HEK293 (cell line): Measurements from ENCODE around the gene INPP5B.

Experiments used
- CTCF ChIA-PET: fragments of 350-600 bp; formaldehyde crosslinking; extraction: SDS; loops from one replicate; lab custom pipeline; 2021; ENCODE audit warnings: antibody characterized with exemption; lab: Yijun Ruan, JAX
- POLR2A ChIA-PET: fragments of 300-600 bp; formaldehyde crosslinking; extraction: SDS; loops from one replicate; lab custom pipeline; 2020; ENCODE audit warnings: antibody characterized with exemption, inconsistent platforms; lab: Yijun Ruan, JAX
- H3K27ac ChIP-seq: fragments of 200-500 bp; sonication (Bioruptor generic); 2 replicates; pipeline ENCODE4 v1.5.1; 2014; ENCODE audit warnings: low read depth, low read length, control low read depth, inconsistent platforms; ENCODE audit errors: extremely low read depth
- H3K36me3 ChIP-seq, 2 experiments: fragments of 200-500 bp in 1 of 2; sonication (Bioruptor generic) in 1 of 2; 1 replicate in 1 of 2; 2 replicates in 1 of 2; pipeline ENCODE4 v1.5.1; 2014 to 2017; ENCODE audit warnings: inconsistent platforms in 2 of 2, low read length in 2 of 2; ENCODE audit not compliant: control insufficient read depth in 2 of 2, insufficient read depth in 1 of 2
- H3K4me1 ChIP-seq: fragments of 200-500 bp; sonication (Bioruptor generic); 2 replicates; pipeline ENCODE4 v1.5.1; 2014; ENCODE audit warnings: mild to moderate bottlenecking, low read length, inconsistent platforms; ENCODE audit not compliant: control insufficient read depth, insufficient read depth
- H3K4me3 ChIP-seq: 2 replicates; pipeline ENCODE4 v1.5.1; 2011; ENCODE audit warnings: low read depth, mild to moderate bottlenecking, control low read depth, low read length, moderate library complexity
- H3K9me3 ChIP-seq: fragments of 200-500 bp; sonication (Bioruptor generic); 2 replicates; pipeline ENCODE4 v1.5.1; 2014; ENCODE audit warnings: low read depth, low read length, inconsistent platforms; ENCODE audit not compliant: control insufficient read depth, insufficient read depth
- SCRT2 ChIP-seq: fragments of 450-650 bp; formaldehyde crosslinking; IDR thresholded peaks from 2 replicates; pipeline ENCODE4 v1.5.1; 2016; ENCODE audit warnings: missing biosample characterization, missing genetic modification characterization
- ZNF121 ChIP-seq: fragments of 450-650 bp; formaldehyde crosslinking; IDR thresholded peaks from 2 replicates; pipeline ENCODE4 v1.5.1; 2016; ENCODE audit warnings: missing biosample characterization, missing genetic modification characterization
- ZNF302 ChIP-seq: fragments of 450-650 bp; formaldehyde crosslinking; IDR thresholded peaks from 2 replicates; pipeline ENCODE4 v1.5.1; 2016; ENCODE audit warnings: missing biosample characterization, missing genetic modification characterization, low read depth
- ZNF335 ChIP-seq: fragments of 450-650 bp; formaldehyde crosslinking; conservative IDR thresholded peaks from 2 replicates; pipeline ENCODE4 v1.5.1; 2016; ENCODE audit warnings: missing biosample characterization, missing genetic modification characterization
- ZNF48 ChIP-seq: fragments of 450-650 bp; formaldehyde crosslinking; IDR thresholded peaks from 2 replicates; pipeline ENCODE4 v1.5.1; 2016; ENCODE audit warnings: missing biosample characterization, missing genetic modification characterization
- ZNF560 ChIP-seq: fragments of 450-650 bp; formaldehyde crosslinking; IDR thresholded peaks from 2 replicates; pipeline ENCODE4 v1.5.1; 2017; ENCODE audit warnings: missing biosample characterization, missing genetic modification characterization, borderline replicate concordance
- ZNF654 ChIP-seq: fragments of 450-650 bp; formaldehyde crosslinking; IDR thresholded peaks from 2 replicates; pipeline ENCODE4 v1.5.1; 2016; ENCODE audit warnings: low read depth, missing biosample characterization, missing genetic modification characterization
- ZSCAN30 ChIP-seq: fragments of 450-650 bp; IDR thresholded peaks from 2 replicates; pipeline ENCODE4 v1.5.1; 2018; ENCODE audit warnings: missing biosample characterization, mild to moderate bottlenecking, missing genetic modification characterization, moderate library complexity
- ZXDB ChIP-seq: fragments of 450-650 bp; formaldehyde crosslinking; IDR thresholded peaks from 2 replicates; pipeline ENCODE4 v1.5.1; 2016; ENCODE audit warnings: missing biosample characterization, missing genetic modification characterization
- TF ChIP-seq, protein P1 (sequence below): fragments of 450-650 bp; formaldehyde crosslinking; IDR thresholded peaks from 2 replicates; pipeline ENCODE4; 2016; ENCODE audit warnings: missing biosample characterization, missing genetic modification characterization
- TF ChIP-seq, protein P2 (sequence below): fragments of 450-650 bp; formaldehyde crosslinking; IDR thresholded peaks from 2 replicates; pipeline ENCODE4 v1.5.1; 2016; ENCODE audit warnings: missing biosample characterization, missing genetic modification characterization
- TF ChIP-seq, protein P3 (sequence below): fragments of 450-650 bp; formaldehyde crosslinking; IDR thresholded peaks from 2 replicates; pipeline ENCODE4 v1.5.1; 2016; ENCODE audit warnings: missing biosample characterization, missing genetic modification characterization

Gene INPP5B

DNA sequence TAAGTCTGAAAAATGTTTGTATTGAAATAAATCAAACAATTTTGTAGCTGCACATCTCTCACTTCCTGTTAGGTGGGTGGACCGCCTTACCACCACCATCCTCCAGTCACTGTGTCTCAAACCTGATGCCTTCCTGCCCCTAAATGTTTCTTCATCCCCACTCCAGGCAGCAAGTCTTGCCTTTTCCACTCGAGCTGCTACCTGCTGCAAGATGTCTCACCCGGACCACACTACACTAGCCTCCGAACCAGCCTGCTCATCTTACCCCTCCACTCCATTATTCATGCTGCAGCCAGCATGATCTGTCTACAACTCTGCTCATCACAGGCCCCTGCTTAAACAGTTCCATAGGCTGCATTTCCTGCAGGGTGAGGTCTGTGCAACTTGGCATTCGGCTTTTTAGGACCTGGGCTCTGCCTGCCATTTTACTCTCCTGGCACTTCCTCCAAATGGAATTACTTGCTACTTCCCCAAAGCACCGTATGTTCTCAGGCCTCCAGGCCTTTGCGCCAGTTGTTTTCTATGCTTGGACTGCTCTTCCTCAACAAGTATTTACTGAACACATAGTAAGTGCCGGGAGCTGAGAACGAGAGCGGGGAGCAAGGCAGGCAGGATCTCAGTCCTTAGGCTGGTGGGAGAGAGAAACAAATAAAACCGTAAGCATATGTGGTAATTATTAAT is 48.2 kb upstream of the INPP5B start:
- Histone ChIP-seq H3K4me3 (no peak overlapping the region), H3K9me3 (no peaks in the 10 kb centered on the region), H3K36me3 (peaks cover 0 to 45% of the 10 kb centered on the region in 2 experiments; a peak in 1 of 3 replicates), H3K4me1 (peaks cover 5% of the 10 kb centered on the region; the same call in 1 of the 2 replicates), H3K27ac (no peak overlapping the region)
- ChIA-PET POLR2A (interaction anchor here (1.0 kb wide), 1 partner anchor 18 kb away, joined by 4 read pairs; the partner anchor contains the start of gene UTP11), CTCF (interaction anchor here (2.0 kb wide), 1 partner anchor 24 kb away, joined by 5 read pairs; no protein-coding TSS in a partner anchor)
- TF ChIP-seq, protein P1, sequence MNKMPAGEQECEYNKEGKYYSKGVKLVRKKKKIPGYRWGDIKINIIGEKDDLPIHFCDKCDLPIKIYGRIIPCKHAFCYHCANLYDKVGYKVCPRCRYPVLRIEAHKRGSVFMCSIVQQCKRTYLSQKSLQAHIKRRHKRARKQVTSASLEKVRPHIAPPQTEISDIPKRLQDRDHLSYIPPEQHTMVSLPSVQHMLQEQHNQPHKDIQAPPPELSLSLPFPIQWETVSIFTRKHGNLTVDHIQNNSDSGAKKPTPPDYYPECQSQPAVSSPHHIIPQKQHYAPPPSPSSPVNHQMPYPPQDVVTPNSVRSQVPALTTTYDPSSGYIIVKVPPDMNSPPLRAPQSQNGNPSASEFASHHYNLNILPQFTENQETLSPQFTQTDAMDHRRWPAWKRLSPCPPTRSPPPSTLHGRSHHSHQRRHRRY (tag by site-specific recombination), result no peak
- TF ChIP-seq ZNF560 (tag by site-specific recombination) (no peak), ZNF302 (tag by site-specific recombination) (no peak), ZNF654 (tag by site-specific recombination) (no peak), ZSCAN30 (tag by site-specific recombination) (no peak)
- TF ChIP-seq, protein P2, sequence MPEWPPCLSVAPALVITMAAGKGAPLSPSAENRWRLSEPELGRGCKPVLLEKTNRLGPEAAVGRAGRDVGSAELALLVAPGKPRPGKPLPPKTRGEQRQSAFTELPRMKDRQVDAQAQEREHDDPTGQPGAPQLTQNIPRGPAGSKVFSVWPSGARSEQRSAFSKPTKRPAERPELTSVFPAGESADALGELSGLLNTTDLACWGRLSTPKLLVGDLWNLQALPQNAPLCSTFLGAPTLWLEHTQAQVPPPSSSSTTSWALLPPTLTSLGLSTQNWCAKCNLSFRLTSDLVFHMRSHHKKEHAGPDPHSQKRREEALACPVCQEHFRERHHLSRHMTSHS, result no peak

DNA sequence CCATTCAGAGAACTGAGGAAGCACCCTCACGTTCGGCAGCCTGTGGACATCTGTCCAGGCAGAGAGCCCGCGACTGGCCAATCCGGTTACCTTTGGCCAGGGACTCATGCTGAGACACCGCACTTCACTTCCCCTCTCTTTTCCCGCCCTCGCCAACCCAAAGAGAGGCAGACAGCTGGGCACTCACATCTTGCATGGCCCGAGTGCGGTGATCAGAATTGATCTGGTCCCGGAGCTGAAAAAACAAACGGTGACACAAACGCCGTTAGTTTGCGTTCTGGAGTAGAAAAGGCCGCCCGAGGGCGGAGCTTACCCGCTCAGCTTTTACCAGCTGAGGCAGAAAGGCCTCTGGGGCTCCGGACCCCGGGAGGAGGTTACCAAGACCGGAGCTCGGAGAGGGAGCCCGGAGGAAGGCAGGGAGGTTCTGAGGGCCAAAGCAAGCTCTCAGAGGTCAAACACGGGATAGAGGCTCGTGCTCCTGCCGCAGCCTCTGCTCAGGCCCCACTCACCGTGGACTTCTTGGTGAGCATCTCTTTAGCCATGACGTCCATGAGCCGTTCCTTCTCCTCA is 42.6 kb upstream of the INPP5B start:
- ChIA-PET POLR2A (interaction anchor here (1.3 to 2.2 kb wide), 3 partner anchors 11 to 24 kb away, joined by 3 to 9 read pairs (median 9); partner anchors contain the start of gene FHL3), CTCF (interaction anchor here (0.6 to 3.6 kb wide), 14 partner anchors 10 to 870 kb away, joined by 3 to 21 read pairs (median 4); partner anchors contain the start of gene MTF1)
- H3K4me3 ChIP-seq, result peak overlapping the region; percentile 76
- peak; percentile 57 for TF ChIP-seq ZNF335 (tag by site-specific recombination)
- TF ChIP-seq ZXDB (tag by site-specific recombination), result no peak
- H3K9me3 ChIP-seq, result no peaks in the 10 kb centered on the region
- H3K36me3 ChIP-seq, result peaks cover 25 to 41% of the 10 kb centered on the region in 2 experiments
- H3K4me1 ChIP-seq, result peaks cover 3% of the 10 kb centered on the region; the same call in 1 of the 2 replicates
- H3K27ac ChIP-seq, result peak overlapping the region; percentile 46; the same call in 1 of the 2 replicates

DNA sequence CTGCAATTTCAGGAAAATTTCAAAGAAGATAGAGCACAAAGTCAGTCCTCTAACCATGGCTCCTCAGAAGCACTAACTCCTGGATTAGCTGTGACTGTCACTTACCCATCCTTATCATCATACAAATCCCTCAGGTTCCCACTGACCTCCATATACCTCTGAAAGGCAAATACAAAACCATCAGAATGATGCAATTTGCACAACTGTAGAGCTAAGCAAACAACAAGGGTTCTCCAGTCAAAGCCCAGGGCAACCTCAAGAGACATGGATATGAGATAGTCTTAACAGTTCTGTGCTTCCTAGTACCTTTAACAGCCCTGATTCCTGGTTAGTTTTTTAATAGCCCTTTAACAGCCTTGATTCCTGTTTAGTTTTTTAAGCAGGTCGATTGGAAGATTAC is 40.8 kb upstream of the INPP5B start:
- ChIA-PET POLR2A (no interaction called here), CTCF (interaction anchor here (1.2 kb wide), 1 partner anchor 128 kb away, joined by 6 read pairs; the partner anchor contains the start of gene MTF1)
- no peak overlapping the region for H3K4me3 ChIP-seq
- peaks cover 40 to 57% of the 10 kb centered on the region in 2 experiments for H3K36me3 ChIP-seq
- peaks cover 3% of the 10 kb centered on the region; the same call in 1 of the 2 replicates for H3K4me1 ChIP-seq
- H3K9me3 ChIP-seq, result no peaks in the 10 kb centered on the region
- no peak for TF ChIP-seq ZNF48
- TF ChIP-seq SCRT2 (tag by site-specific recombination), result 0 out of 2 replicates have a peak, but pooled peaks have one; percentile 14
- no peak overlapping the region for H3K27ac ChIP-seq

DNA sequence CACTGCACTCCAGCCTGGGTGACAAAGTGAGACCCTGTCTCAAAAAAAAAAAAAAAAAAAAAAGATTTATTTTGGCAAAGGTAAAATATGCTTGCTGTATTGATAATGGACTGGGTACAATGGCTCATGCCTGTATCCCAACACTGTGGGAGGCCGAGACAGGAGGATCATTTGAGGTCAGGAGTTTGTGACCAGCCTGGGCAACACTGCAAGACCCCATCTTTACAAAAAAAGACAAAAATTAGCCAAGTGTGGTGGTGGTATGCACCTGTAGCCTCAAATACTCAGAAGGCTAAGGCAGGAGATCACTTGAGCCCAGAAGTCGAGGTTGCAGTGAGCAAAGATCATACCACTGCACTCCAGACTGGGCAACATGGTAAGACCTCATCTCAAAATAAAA is 36.7 kb upstream of the INPP5B start:
- peaks cover 78 to 98% of the 10 kb centered on the region in 2 experiments for H3K36me3 ChIP-seq

More for the DNA sequence above, 36.7 kb upstream of the INPP5B start:
- no peak overlapping the region for H3K4me3 ChIP-seq
- H3K4me1 ChIP-seq, result peaks cover 3% of the 10 kb centered on the region; the same call in 1 of the 2 replicates
- no peaks in the 10 kb centered on the region for H3K9me3 ChIP-seq
- ChIA-PET POLR2A (interaction anchor here (0.6 to 0.7 kb wide), 2 partner anchors 108 to 147 kb away, joined by 5 read pairs; no protein-coding TSS in a partner anchor), CTCF (no interaction called here)
- H3K27ac ChIP-seq, result no peak overlapping the region
- peak; percentile 86 for TF ChIP-seq ZNF121 (tag by site-specific recombination)
- TF ChIP-seq, protein P3, sequence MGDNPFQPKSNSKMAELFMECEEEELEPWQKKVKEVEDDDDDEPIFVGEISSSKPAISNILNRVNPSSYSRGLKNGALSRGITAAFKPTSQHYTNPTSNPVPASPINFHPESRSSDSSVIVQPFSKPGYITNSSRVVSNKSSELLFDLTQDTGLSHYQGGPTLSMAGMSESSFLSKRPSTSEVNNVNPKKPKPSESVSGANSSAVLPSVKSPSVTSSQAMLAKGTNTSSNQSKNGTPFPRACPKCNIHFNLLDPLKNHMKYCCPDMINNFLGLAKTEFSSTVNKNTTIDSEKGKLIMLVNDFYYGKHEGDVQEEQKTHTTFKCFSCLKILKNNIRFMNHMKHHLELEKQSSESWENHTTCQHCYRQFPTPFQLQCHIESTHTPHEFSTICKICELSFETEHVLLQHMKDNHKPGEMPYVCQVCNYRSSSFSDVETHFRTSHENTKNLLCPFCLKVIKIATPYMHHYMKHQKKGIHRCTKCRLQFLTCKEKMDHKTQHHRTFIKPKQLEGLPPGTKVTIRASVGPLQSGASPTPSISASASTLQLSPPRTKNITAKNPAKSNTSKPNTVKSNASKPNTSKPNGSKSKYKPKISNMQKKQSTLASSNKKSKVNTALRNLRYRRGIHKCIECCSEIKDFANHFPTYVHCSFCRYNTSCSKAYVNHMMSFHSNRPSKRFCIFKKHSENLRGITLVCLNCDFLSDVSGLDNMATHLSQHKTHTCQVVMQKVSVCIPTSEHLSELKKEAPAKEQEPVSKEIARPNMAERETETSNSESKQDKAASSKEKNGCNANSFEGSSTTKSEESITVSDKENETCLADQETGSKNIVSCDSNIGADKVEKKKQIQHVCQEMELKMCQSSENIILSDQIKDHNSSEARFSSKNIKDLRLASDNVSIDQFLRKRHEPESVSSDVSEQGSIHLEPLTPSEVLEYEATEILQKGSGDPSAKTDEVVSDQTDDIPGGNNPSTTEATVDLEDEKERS (tag by site-specific recombination), result no peak
